Mesendoderm (in vitro differentiated cells): ENCODE measurements around the gene FCAR.
"Not testable (repeated sequence)": the region's sequence is repeated elsewhere in the genome, so short reads cannot be mapped to it uniquely, and the experiment has no call there.

ENCODE experiments used
- DNase-seq: peaks from one replicate; pipeline ENCODE4 v3.0.0; 2013
- H2AK5ac ChIP-seq: 2 replicates; pipeline ENCODE4 v1.6.1; 2013; ENCODE audit warnings: low read length, inconsistent platforms
- H2BK120ac ChIP-seq: 2 replicates; pipeline ENCODE4 v1.6.1; 2013; ENCODE audit warnings: low read depth, mild to moderate bottlenecking, low read length, moderate library complexity, mixed read lengths
- H2BK15ac ChIP-seq: replicated peaks from 2 replicates; pipeline ENCODE4 v1.6.1; 2013; ENCODE audit warnings: low read depth, mild to moderate bottlenecking, moderate library complexity
- H2BK5ac ChIP-seq: 2 replicates; pipeline ENCODE4 v1.6.1; 2013; ENCODE audit warnings: low read length, inconsistent platforms
- H3K18ac ChIP-seq: 2 replicates; pipeline ENCODE4 v1.6.1; 2013; ENCODE audit warnings: mild to moderate bottlenecking, low read length, mixed read lengths
- H3K23ac ChIP-seq: one replicate; pipeline ENCODE4 v1.6.1; 2013; ENCODE audit warnings: low read length
- H3K27ac ChIP-seq: 2 replicates; pipeline ENCODE4 v1.5.1; 2013; ENCODE audit warnings: low read depth, mild to moderate bottlenecking, inconsistent platforms, low read length, moderate library complexity
- H3K27me3 ChIP-seq: 2 replicates; pipeline ENCODE4 v1.6.1; 2013; ENCODE audit warnings: low read length, control low read depth, mild to moderate bottlenecking, inconsistent platforms; ENCODE audit not compliant: insufficient read depth, poor library complexity
- H3K36me3 ChIP-seq: 2 replicates; pipeline ENCODE4 v1.6.1; 2013; ENCODE audit warnings: low read length, inconsistent platforms; ENCODE audit not compliant: control insufficient read depth, insufficient read depth
- H3K4ac ChIP-seq: one replicate; pipeline ENCODE4 v1.6.1; 2013; ENCODE audit warnings: low read depth, mild to moderate bottlenecking, low read length, moderate library complexity
- H3K4me1 ChIP-seq: 2 replicates; pipeline ENCODE4 v1.6.1; 2013; ENCODE audit warnings: low read depth, low read length, inconsistent platforms; ENCODE audit not compliant: control insufficient read depth
- H3K4me2 ChIP-seq: 2 replicates; pipeline ENCODE4 v1.6.1; 2013; ENCODE audit warnings: low read length
- H3K4me3 ChIP-seq: 2 replicates; pipeline ENCODE4 v1.5.1; 2013; ENCODE audit warnings: mild to moderate bottlenecking, low read length
- H3K56ac ChIP-seq: one replicate; pipeline ENCODE4 v1.6.1; 2013; ENCODE audit warnings: low read length
- H3K79me1 ChIP-seq: 2 replicates; pipeline ENCODE4 v1.6.1; 2013; ENCODE audit warnings: low read length, inconsistent platforms
- H3K79me2 ChIP-seq: 2 replicates; pipeline ENCODE4 v1.6.1; 2013; ENCODE audit warnings: mild to moderate bottlenecking, low read length; ENCODE audit not compliant: control insufficient read depth, insufficient read depth
- H3K9ac ChIP-seq: 2 replicates; pipeline ENCODE4 v1.6.1; 2013; ENCODE audit warnings: low read length, inconsistent platforms
- H4K5ac ChIP-seq: one replicate; pipeline ENCODE4 v1.6.1; 2013; ENCODE audit warnings: low read length
- H4K8ac ChIP-seq: one replicate; pipeline ENCODE4 v1.6.1; 2013; ENCODE audit warnings: low read depth, mild to moderate bottlenecking, control low read depth, low read length, moderate library complexity
- WGBS: extraction: QIAGEN DNeasy Blood & Tissue Kit; methylation state at CpG from one replicate; pipeline ENCODE4 v1.1.7; 2013; ENCODE audit warnings: low lambda C conversion rate, missing lambda C conversion rate; ENCODE audit not compliant: insufficient coverage; ENCODE audit errors: extremely low coverage; 5-methylcytosine and 5-hydroxymethylcytosine counted together

Gene FCAR

GRCh38 chr19:54858476-54858875 lies 15.6 kb upstream of the FCAR start:
- not testable (repeated sequence) for H2BK120ac ChIP-seq, H3K56ac ChIP-seq

GRCh38 chr19:54859421-54859820 lies 14.6 kb upstream of the FCAR start:
- H3K27ac ChIP-seq, H3K23ac ChIP-seq, H3K18ac ChIP-seq, H2BK120ac ChIP-seq, H3K4me1 ChIP-seq, H3K4me3 ChIP-seq, H3K36me3 ChIP-seq, H3K79me2 ChIP-seq, DNase-seq, H3K27me3 ChIP-seq, H2AK5ac ChIP-seq, H2BK5ac ChIP-seq, H3K56ac ChIP-seq, H4K5ac ChIP-seq, H3K9ac ChIP-seq, H4K8ac ChIP-seq, H3K4me2 ChIP-seq, H3K4ac ChIP-seq, H3K79me1 ChIP-seq, H2BK15ac ChIP-seq: not testable (repeated sequence)
- no CpG with 5 or more reads among the region's 7 CpGs for WGBS

More at GRCh38 chr19:54858476-54858875, 15.6 kb upstream of the FCAR start:
- not testable (repeated sequence) for H3K4ac ChIP-seq, H3K79me1 ChIP-seq, H3K18ac ChIP-seq, H3K36me3 ChIP-seq, H3K79me2 ChIP-seq, H3K27me3 ChIP-seq, H3K4me2 ChIP-seq, H3K9ac ChIP-seq, H3K4me3 ChIP-seq, DNase-seq, H3K23ac ChIP-seq, H2BK15ac ChIP-seq, H4K8ac ChIP-seq, H2AK5ac ChIP-seq, H3K4me1 ChIP-seq, H4K5ac ChIP-seq, H2BK5ac ChIP-seq, H3K27ac ChIP-seq
- no CpG with 5 or more reads among the region's 3 CpGs for WGBS

- H3K27ac ChIP-seq, H3K79me2 ChIP-seq, H2AK5ac ChIP-seq, H3K56ac ChIP-seq, H3K23ac ChIP-seq, H3K79me1 ChIP-seq, H3K4me3 ChIP-seq, H2BK5ac ChIP-seq, H2BK120ac ChIP-seq, H3K27me3 ChIP-seq, H4K8ac ChIP-seq, H3K18ac ChIP-seq, H3K36me3 ChIP-seq, H3K4ac ChIP-seq, H3K4me2 ChIP-seq, H3K4me1 ChIP-seq, H4K5ac ChIP-seq, H2BK15ac ChIP-seq, DNase-seq, H3K9ac ChIP-seq: not testable (repeated sequence)
- WGBS = no CpG with 5 or more reads among the region's 3 CpGs
Measured at GRCh38 chr19:54863459-54863858, 10.6 kb upstream of the FCAR start.

GRCh38 chr19:54871696-54872095 lies 2.3 kb upstream of the FCAR start:
- Histone ChIP-seq H3K4me1 (no peaks in the 10 kb centered on the region), H3K9ac (no peak overlapping the region), H3K4ac (no peak overlapping the region), H3K79me2 (no peaks in the 10 kb centered on the region), H3K4me3 (no peak overlapping the region), H3K27ac (no peak overlapping the region), H3K36me3 (no peaks in the 10 kb centered on the region), H4K5ac (no peak overlapping the region), H3K27me3 (no peaks in the 10 kb centered on the region), H2BK5ac (no peak overlapping the region), H2BK15ac (no peak overlapping the region), H3K4me2 (no peak overlapping the region), H2AK5ac (no peak overlapping the region), H2BK120ac (no peak overlapping the region), H3K79me1 (no peaks in the 10 kb centered on the region), H3K56ac (no peak overlapping the region), H3K18ac (no peak overlapping the region), H4K8ac (no peak overlapping the region), H3K23ac (no peak overlapping the region)
- WGBS = no CpG with 5 or more reads among the region's 3 CpGs
- no peak for DNase-seq

GRCh38 chr19:54875506-54875905 lies 1.5 kb downstream of the FCAR start:
- H2BK5ac ChIP-seq = no peak overlapping the region
- no peaks in the 10 kb centered on the region for H3K36me3 ChIP-seq
- no peak overlapping the region for H4K5ac ChIP-seq
- no peak overlapping the region for H4K8ac ChIP-seq
- H2BK120ac ChIP-seq = no peak overlapping the region
- DNase-seq = no peak
- no peak overlapping the region for H3K9ac ChIP-seq
- H3K79me1 ChIP-seq = no peaks in the 10 kb centered on the region
- no peak overlapping the region for H2BK15ac ChIP-seq
- H3K23ac ChIP-seq = no peak overlapping the region
- no peak overlapping the region for H3K27ac ChIP-seq
- no peak overlapping the region for H3K18ac ChIP-seq
- no peaks in the 10 kb centered on the region for H3K27me3 ChIP-seq
- no peak overlapping the region for H2AK5ac ChIP-seq
- no peak overlapping the region for H3K56ac ChIP-seq
- H3K4me1 ChIP-seq = no peaks in the 10 kb centered on the region
- WGBS = no CpG with 5 or more reads among the region's 2 CpGs
- H3K4me2 ChIP-seq = no peak overlapping the region
- H3K79me2 ChIP-seq = no peaks in the 10 kb centered on the region
- no peak overlapping the region for H3K4ac ChIP-seq
- no peak overlapping the region for H3K4me3 ChIP-seq

GRCh38 chr19:54877471-54877870 lies 3.4 kb downstream of the FCAR start:
- Histone ChIP-seq H3K27me3 (no peaks in the 10 kb centered on the region), H3K79me1 (no peaks in the 10 kb centered on the region), H3K27ac (no peak overlapping the region), H2BK15ac (no peak overlapping the region), H4K5ac (no peak overlapping the region), H3K4me2 (no peak overlapping the region), H3K4me3 (no peak overlapping the region), H2BK120ac (no peak overlapping the region), H3K9ac (no peak overlapping the region), H2BK5ac (no peak overlapping the region), H3K36me3 (no peaks in the 10 kb centered on the region), H3K56ac (no peak overlapping the region), H3K4ac (no peak overlapping the region), H4K8ac (no peak overlapping the region), H3K4me1 (no peaks in the 10 kb centered on the region), H3K23ac (no peak overlapping the region), H3K18ac (no peak overlapping the region), H2AK5ac (no peak overlapping the region), H3K79me2 (no peaks in the 10 kb centered on the region)
- no peak for DNase-seq
- WGBS = no CpG with 5 or more reads among the region's 3 CpGs
